Omental fat pad (tissue), 4 donors: ENCODE results near the gene SEMA6A. TPM values are rescaled to one million over a fixed set of nuclear protein-coding genes. Genes with fewer than 3 reads are reported as not detected.

Experiments used
- ATAC-seq: fragments of 150-250 bp; one replicate; pipeline ENCODE4 v1.9.1; 2016; ENCODE audit warnings: mild to moderate bottlenecking, moderate library complexity; ENCODE audit not compliant: low FRiP score
- DNase-seq: peaks from one replicate; pipeline ENCODE4 v3.0.0-alpha.2; 2019; ENCODE audit warnings: low spot score
- CTCF ChIP-seq, 3 donors: fragments of 450-650 bp; IDR thresholded peaks; one replicate each; pipeline ENCODE4 v1.5.1; 2016 to 2017; ENCODE audit warnings: antibody characterized with exemption in 3 of 3, mild to moderate bottlenecking in 3 of 3, moderate library complexity in 2 of 3
- total RNA-seq, 4 donors: library from RNA; depleted of rRNA; stranded (reverse); fragments of >200 nt; gene quantifications; one replicate each; pipeline ENCODE4 v1.1.0, GENCODE V29; 2016

SEMA6A gene
- total RNA-seq, 4 donors from 2014 or later = 21.3 to 70.3 (median 40.9) TPM

GRCh38 chr5:116536316-116537083 is 38.1 kb downstream of the SEMA6A start:
- ATAC-seq (no peak), DNase-seq (no peak)
- TF ChIP-seq CTCF (IDR thresholded peaks at IDR 0.05) = no peak

- DNase-seq = no peak
- ATAC-seq = no peak
- no peak for TF ChIP-seq CTCF (IDR thresholded peaks at IDR 0.05)
Observed at GRCh38 chr5:116534964-116535651, 39.5 kb downstream of the SEMA6A start.

GRCh38 chr5:116532762-116533525 is 41.7 kb downstream of the SEMA6A start:
- DNase-seq = no peak
- ATAC-seq = no peak
- TF ChIP-seq CTCF (IDR thresholded peaks at IDR 0.05) = no peak

GRCh38 chr5:116531635-116532034 is 43.0 kb downstream of the SEMA6A start:
- no peak for DNase-seq
- no peak for TF ChIP-seq CTCF (IDR thresholded peaks at IDR 0.05)
- ATAC-seq = no peak

GRCh38 chr5:116531117-116531516 is 43.5 kb downstream of the SEMA6A start:
- DNase-seq (no peak), ATAC-seq (no peak)
- TF ChIP-seq CTCF (IDR thresholded peaks at IDR 0.05) = no peak

GRCh38 chr5:116530276-116530675 is 44.3 kb downstream of the SEMA6A start:
- DNase-seq = no peak
- no peak for TF ChIP-seq CTCF (IDR thresholded peaks at IDR 0.05)
- ATAC-seq = no peak
